Stimulated activated CD8-positive, alpha-beta memory T cell treated with anti-CD3 and anti-CD28 coated beads, Interleukin-15, amount 100 ng/mL, for 48 hours (primary cell): ENCODE data around the gene PRSS56.
"Not testable (repeated sequence)": the region's sequence is repeated elsewhere in the genome, so short reads cannot be mapped to it uniquely, and the experiment has no call there.

Source experiments
- DNase-seq, 2 donors: peaks; one replicate each; pipeline ENCODE4 v3.0.0-alpha.2; 2020; ENCODE audit warnings: low read depth in 2 of 2

Gene PRSS56

GRCh38 chr2:232525791-232526371, 5.7 kb downstream of the PRSS56 start, which contains the start of gene CHRND:
TSS of gene CHRND (plus strand) at chr2:232526160. CDS start at chr2:232526216, 56 bp downstream.
- DNase-seq = no peak

DNA sequence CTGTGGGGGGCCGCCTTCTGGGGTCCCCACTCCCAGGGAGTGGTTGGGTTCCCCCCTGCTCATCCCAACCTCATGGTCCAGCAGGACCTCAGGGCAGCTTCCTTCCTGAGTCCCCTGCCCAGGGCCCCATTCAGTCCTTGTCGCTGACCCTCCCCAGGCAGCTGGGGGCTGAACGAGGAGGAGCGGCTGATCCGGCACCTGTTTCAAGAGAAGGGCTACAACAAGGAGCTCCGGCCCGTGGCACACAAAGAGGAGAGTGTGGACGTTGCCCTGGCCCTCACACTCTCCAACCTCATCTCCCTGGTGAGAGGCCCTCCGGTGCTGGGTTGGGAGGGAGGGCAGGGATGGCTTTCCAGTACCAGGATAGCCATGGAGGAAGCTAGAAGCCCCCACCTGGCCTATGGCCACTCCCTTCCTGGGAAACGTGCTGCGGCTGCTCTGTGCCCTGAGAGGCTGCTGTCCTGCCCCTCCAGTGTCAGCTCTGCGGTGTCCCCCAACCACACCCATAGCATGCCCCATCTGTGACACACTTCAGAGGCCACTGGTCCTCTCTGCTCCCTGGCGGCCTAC, 6.3 kb downstream of the PRSS56 start:
- no peak for DNase-seq

- DNase-seq = no peak
These were observed 7.8 kb downstream of the PRSS56 start for GRCh38 chr2:232527905-232528470.

DNA sequence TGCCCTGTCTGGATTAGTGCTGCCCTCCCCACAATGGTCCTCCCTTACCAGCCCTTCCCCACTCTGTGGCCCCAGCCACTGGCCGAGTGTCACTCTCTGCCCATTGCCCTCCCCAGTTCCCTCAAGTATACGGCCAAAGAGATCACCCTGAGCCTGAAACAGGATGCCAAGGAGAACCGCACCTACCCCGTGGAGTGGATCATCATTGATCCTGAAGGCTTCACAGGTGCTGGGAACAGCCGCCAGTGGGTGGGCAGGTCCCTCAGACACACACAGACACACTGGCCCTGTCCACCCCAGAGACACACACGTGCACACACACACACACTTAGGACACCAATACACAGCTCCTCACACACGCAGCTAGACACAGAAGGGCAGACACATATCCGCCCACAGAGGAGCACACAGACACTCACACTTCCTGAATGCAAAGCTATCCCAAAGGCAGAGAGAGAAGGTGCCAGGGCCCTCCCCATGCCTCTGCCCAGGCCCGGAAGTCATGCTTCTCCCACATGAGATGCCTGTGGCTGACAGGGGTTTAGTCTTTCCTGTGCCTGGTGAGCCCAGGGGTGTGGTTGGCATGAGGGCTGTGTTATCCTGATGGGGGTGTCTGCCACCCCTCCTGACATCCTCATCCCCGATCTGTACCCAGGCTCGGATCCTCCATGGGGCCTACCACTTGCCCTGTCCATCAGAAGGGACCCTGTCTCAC, 8.7 kb downstream of the PRSS56 start:
- no peak for DNase-seq

- no peak for DNase-seq
These were observed 9.8 kb downstream of the PRSS56 start for GRCh38 chr2:232529806-232530547.

DNA sequence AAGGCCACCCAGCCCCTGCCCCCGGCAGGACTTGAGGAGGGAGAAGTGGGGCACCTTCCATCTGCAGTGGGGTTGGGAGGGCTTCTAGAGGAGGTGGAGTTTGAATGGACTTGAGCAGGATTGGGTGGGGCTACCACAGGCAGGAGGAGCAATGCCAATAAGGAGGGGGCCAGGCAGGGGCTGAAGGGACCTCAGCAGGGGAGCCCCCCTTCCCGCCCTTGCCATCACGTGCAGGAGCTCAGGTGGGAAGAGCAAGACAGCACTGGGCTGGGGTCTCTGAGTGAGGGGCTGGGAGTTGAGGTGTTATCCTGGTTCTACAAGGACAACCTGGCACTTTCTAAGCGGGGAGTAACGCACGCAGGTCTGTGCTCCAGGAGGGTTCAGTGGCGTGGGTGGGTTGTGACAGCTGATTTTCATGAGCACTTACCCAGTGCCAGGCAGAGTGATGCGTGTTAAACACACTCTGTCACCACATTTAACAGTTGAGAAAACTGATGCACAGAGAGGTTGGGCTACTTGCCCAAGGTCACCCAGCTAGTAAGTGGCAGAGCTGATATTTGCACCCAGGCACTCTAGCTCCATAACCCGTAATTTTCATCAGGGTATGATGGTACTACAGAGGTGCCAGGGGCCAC, 10.6 kb downstream of the PRSS56 start:
- DNase-seq = no peak

- DNase-seq = no peak
These were observed 12.2 kb downstream of the PRSS56 start for GRCh38 chr2:232532419-232532818.

GRCh38 chr2:232532821-232533220, 12.6 kb downstream of the PRSS56 start:
- not testable (repeated sequence) for DNase-seq

- DNase-seq = no peak
These were observed 13.9 kb downstream of the PRSS56 start for GRCh38 chr2:232533944-232534710.

- DNase-seq = no peak
These were observed 14.9 kb downstream of the PRSS56 start for GRCh38 chr2:232534940-232535651.

DNA sequence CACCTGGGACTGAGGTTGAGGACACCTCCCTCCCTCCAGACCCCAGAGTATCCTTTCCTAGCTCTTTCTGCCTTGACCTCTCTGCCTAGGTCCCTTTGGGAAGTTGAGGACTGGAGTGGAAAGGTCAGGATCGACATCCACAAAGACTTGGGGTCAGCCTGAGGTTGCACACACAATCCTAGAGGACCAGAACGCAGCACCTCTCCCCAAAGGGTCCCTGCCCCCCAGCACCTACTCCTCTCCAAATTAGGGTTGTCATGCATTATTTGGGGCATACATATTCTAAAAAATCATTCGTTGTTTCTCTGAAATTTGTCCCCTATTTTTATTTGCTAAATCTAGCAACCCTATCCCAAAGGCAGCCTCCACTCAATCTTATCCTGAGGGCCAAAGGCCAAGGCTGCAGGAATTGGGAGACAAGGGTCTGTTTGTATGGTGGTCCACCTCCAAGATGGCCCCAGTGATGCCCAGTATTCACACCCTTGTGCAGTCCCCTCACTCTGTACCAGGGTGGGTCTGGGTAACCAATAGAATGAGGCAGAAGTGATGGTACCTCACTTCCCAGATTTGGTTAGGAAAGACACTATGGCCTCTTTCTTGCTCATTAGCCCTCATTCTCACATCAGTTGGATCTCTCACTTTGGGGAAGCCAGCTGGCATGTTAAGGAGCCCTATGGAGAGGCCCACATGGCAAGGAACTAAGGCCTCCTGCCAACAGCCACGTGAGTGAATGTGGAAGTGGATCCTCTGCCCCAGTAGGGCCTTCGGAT, 15.8 kb downstream of the PRSS56 start:
- DNase-seq = no peak

DNA sequence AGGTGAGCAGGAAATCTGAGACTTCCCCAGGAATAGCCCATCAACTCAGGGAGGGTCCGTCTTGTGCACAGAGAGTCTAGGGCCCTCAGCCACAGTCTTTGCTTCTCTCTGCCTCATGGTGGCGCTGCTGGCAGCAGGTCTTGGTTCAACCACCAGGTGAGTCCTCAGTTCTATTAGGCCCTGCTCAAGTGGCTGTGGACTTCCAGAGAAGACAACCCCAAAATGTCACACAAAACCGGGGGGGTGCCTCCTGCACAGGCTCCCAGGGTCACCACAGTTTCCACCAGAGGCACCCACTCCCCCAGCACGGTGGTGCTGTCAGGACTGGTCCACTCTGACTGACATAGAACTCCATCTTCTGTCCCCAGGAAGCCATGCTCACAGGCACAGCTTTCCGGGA, 16.9 kb downstream of the PRSS56 start:
- no peak for DNase-seq

DNA sequence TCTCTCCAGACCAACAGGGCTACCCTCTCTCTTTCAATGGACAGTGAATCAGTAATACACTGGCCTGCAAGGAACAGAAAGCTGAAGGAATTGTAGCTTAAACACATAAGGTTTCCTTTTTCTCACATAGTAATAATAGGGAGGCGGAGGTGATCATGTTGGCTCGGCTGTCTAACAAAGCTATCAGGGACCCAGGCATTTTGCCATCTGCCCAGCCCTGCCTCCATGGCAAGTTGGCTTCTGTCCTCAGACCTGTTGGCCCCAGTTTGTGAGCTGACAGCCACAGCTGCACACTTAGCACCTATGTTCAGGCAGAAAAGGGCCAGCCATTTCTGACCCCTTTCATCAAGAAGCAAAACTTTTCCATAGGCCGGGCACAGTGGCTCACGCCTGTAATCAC, 17.3 kb downstream of the PRSS56 start:
- DNase-seq = no peak

DNA sequence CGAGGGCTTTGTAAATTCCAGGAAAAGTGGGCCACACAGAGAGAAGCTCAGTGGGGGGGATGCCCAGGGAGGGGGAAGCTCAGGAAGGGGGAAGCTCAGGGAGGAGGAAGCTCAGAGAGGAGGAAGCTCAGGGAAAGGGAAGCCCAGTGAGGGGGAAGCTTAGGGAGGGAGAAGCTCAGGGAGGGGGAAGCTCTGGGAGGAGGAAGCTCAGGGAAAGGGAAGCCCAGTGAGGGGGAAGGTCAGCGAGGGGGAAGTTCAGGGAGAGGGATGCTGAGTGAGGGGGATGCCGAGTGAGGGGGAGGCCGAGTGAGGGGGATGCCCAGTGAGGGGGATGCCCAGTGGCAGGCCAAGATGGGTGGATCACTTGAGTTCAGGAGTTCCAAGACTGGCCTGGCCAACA, 18.5 kb downstream of the PRSS56 start:
- no peak for DNase-seq

- no peak for DNase-seq
These were observed 19.4 kb downstream of the PRSS56 start, which contains the start of gene CHRNG for GRCh38 chr2:232539298-232540231. TSS of gene CHRNG (plus strand) at chr2:232539692. CDS start at chr2:232539748, 56 bp downstream.

- DNase-seq = no peak
These were observed 20.4 kb downstream of the PRSS56 start for GRCh38 chr2:232540441-232541041.

DNA sequence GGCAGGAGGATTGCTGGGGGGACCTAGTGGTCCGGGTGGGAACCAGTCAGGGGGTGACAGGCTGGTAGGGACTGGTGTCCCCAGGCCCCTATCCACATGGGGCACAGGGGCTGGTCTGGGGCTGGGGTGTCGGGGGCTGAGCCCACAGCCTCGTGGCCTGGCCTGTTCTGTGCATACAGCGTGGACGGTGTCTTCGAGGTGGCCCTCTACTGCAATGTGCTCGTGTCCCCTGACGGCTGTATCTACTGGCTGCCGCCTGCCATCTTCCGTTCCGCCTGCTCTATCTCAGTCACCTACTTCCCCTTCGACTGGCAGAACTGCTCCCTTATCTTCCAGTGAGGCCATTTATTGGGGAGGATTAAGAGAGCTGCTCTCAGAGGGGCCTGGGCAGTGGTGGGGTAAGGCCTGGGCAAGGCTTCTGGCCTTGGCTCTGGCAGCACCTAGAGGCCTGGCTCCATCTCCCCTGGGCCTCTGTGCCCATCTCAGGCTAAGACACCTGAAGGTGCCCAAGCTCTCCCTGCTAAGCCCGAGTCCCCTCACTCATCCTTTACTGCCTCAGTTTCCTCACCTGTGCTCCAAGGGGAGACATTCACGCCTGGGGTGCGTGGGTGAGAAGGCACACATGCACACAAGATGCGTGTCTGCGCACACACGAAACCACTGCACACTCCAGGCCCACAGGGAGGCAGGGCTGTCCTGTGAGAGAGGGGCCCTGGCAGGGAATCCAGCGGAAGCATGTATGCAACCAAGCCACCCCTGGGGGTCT, 21.2 kb downstream of the PRSS56 start:
- DNase-seq = no peak
